ENCODE results near the gene PPP4R4. TPM values are rescaled to one million over a fixed set of nuclear protein-coding genes. Genes with fewer than 3 reads are reported as not detected.

PPP4R4 gene
- total RNA-seq, 1 donor: under 0.01 TPM

DNA sequence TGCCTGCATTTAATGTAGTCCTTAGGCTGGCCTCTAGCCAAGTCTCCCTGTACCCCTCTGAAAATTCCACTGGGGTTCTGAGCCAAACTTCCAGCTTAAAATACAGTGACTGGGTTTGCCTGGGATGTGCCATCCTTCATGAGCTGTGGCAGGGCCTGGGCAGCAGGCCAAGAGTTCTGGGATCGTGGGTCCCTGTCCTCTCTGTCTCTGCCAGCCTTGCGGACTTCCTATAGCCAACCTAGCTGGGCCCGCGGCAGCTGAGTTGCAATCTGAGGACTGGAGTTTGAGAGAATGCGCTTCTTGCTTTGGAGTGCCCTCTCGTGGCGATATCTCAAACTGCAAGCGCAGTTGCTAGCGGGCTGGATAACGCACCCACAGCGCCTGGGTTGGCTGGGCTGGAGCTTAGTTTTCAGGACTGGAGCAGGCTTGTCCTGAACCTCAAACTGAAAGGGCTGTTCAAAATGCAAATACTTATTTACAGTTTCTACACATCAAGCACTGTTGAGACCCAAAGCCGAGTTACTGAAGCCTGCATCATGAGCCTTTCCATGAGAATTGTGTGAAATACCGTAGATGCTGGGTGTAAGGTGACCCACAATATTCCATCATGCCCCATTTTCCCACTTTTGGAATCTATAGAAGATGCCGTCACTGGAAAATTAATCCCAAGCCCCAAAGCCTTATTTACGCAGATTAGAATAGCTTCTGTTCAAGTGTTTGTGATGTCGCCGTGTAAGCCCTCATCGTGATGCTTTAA is 37.4 kb upstream of the PPP4R4 start:
- peaks cover 2% of the 10 kb centered on the region for H3K4me1 ChIP-seq (ENCODE audit: insufficient read depth, low read length)
- no peaks in the 10 kb centered on the region for H3K9me3 ChIP-seq (ENCODE audit: low read depth, low read length)
- H4K20me1 ChIP-seq (ENCODE audit: insufficient read depth, low read length): no peaks in the 10 kb centered on the region
- peak overlapping the region; percentile 49 for H3K4me2 ChIP-seq (ENCODE audit: insufficient read depth, low read length)
- TF ChIP-seq, protein P1, sequence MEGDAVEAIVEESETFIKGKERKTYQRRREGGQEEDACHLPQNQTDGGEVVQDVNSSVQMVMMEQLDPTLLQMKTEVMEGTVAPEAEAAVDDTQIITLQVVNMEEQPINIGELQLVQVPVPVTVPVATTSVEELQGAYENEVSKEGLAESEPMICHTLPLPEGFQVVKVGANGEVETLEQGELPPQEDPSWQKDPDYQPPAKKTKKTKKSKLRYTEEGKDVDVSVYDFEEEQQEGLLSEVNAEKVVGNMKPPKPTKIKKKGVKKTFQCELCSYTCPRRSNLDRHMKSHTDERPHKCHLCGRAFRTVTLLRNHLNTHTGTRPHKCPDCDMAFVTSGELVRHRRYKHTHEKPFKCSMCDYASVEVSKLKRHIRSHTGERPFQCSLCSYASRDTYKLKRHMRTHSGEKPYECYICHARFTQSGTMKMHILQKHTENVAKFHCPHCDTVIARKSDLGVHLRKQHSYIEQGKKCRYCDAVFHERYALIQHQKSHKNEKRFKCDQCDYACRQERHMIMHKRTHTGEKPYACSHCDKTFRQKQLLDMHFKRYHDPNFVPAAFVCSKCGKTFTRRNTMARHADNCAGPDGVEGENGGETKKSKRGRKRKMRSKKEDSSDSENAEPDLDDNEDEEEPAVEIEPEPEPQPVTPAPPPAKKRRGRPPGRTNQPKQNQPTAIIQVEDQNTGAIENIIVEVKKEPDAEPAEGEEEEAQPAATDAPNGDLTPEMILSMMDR (IDR thresholded peaks at IDR 0.05; ENCODE audit: extremely low read depth, low read depth, low read length): peak; percentile 98
- H3K27me3 ChIP-seq (ENCODE audit: insufficient read depth, low read length): peaks cover 7% of the 10 kb centered on the region
- H3K36me3 ChIP-seq (ENCODE audit: insufficient read depth, low read length): no peaks in the 10 kb centered on the region
- H3K79me2 ChIP-seq (ENCODE audit: insufficient read depth, low read length): no peaks in the 10 kb centered on the region
- DNase-seq (ENCODE audit: insufficient read length, low spot score, missing footprints): peak; percentile 88
- no peak overlapping the region for H3K4me3 ChIP-seq (ENCODE audit: insufficient read depth, low read length)
- H3K27ac ChIP-seq (ENCODE audit: low read depth, low read length): no peak overlapping the region
- H2AFZ ChIP-seq (ENCODE audit: low read length): peak overlapping the region; percentile 85

- H2AFZ ChIP-seq (ENCODE audit: low read length): no peak overlapping the region
- DNase-seq (ENCODE audit: insufficient read length, low spot score, missing footprints): no peak
- no peak overlapping the region for H3K27ac ChIP-seq (ENCODE audit: low read depth, low read length)
- H3K27me3 ChIP-seq (ENCODE audit: insufficient read depth, low read length): peaks cover 7% of the 10 kb centered on the region
- no peak overlapping the region for H3K4me3 ChIP-seq (ENCODE audit: insufficient read depth, low read length)
- no peaks in the 10 kb centered on the region for H3K36me3 ChIP-seq (ENCODE audit: insufficient read depth, low read length)
- H3K9me3 ChIP-seq (ENCODE audit: low read depth, low read length): no peaks in the 10 kb centered on the region
- TF ChIP-seq, protein P1 (IDR thresholded peaks at IDR 0.05; ENCODE audit: extremely low read depth, low read depth, low read length): no peak
- no peak overlapping the region for H3K4me2 ChIP-seq (ENCODE audit: insufficient read depth, low read length)
- H3K4me1 ChIP-seq (ENCODE audit: insufficient read depth, low read length): peaks cover 2% of the 10 kb centered on the region
- no peaks in the 10 kb centered on the region for H3K79me2 ChIP-seq (ENCODE audit: insufficient read depth, low read length)
- no peaks in the 10 kb centered on the region for H4K20me1 ChIP-seq (ENCODE audit: insufficient read depth, low read length)
These were observed 35.9 kb upstream of the PPP4R4 start for GRCh38 chr14:94138251-94138650.

GRCh38 chr14:94139006-94139405 is 35.1 kb upstream of the PPP4R4 start:
- H3K27ac ChIP-seq (ENCODE audit: low read depth, low read length): no peak overlapping the region
- H3K4me2 ChIP-seq (ENCODE audit: insufficient read depth, low read length): no peak overlapping the region
- DNase-seq (ENCODE audit: insufficient read length, low spot score, missing footprints): peak; percentile 50
- peaks cover 3% of the 10 kb centered on the region for H3K27me3 ChIP-seq (ENCODE audit: insufficient read depth, low read length)
- no peaks in the 10 kb centered on the region for H3K9me3 ChIP-seq (ENCODE audit: low read depth, low read length)
- peaks cover 2% of the 10 kb centered on the region for H3K4me1 ChIP-seq (ENCODE audit: insufficient read depth, low read length)
- no peak overlapping the region for H2AFZ ChIP-seq (ENCODE audit: low read length)
- no peaks in the 10 kb centered on the region for H3K79me2 ChIP-seq (ENCODE audit: insufficient read depth, low read length)
- no peaks in the 10 kb centered on the region for H3K36me3 ChIP-seq (ENCODE audit: insufficient read depth, low read length)
- H4K20me1 ChIP-seq (ENCODE audit: insufficient read depth, low read length): no peaks in the 10 kb centered on the region
- H3K4me3 ChIP-seq (ENCODE audit: insufficient read depth, low read length): no peak overlapping the region
- TF ChIP-seq, protein P1 (IDR thresholded peaks at IDR 0.05; ENCODE audit: extremely low read depth, low read depth, low read length): no peak

DNA sequence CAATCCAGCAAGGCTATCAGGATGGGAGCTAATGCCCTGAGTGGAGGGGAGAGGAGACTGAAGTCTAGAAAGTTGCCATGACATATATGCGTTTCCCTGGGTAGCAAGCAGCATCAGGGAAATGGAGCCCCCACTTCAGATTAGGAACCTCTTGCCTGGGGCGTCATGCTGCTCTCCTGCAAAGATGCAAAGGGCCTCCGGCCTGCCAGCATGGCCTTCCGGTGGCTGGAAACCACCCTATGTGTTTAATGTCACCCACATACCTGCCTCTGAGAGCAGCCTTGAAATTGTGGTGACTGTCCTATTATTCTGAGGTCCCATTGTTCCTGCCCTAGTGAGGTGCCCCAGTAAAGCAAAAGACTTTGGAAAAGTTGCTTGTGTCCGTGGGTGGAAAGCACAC is 34.7 kb upstream of the PPP4R4 start:
- TF ChIP-seq, protein P1 (IDR thresholded peaks at IDR 0.05; ENCODE audit: extremely low read depth, low read depth, low read length): no peak
- no peak overlapping the region for H3K4me2 ChIP-seq (ENCODE audit: insufficient read depth, low read length)
- no peak overlapping the region for H3K4me3 ChIP-seq (ENCODE audit: insufficient read depth, low read length)
- DNase-seq (ENCODE audit: insufficient read length, low spot score, missing footprints): no peak
- no peaks in the 10 kb centered on the region for H3K79me2 ChIP-seq (ENCODE audit: insufficient read depth, low read length)
- peaks cover 2% of the 10 kb centered on the region for H3K4me1 ChIP-seq (ENCODE audit: insufficient read depth, low read length)
- H4K20me1 ChIP-seq (ENCODE audit: insufficient read depth, low read length): no peaks in the 10 kb centered on the region
- H3K9me3 ChIP-seq (ENCODE audit: low read depth, low read length): no peaks in the 10 kb centered on the region
- H2AFZ ChIP-seq (ENCODE audit: low read length): no peak overlapping the region
- no peaks in the 10 kb centered on the region for H3K27me3 ChIP-seq (ENCODE audit: insufficient read depth, low read length)
- no peaks in the 10 kb centered on the region for H3K36me3 ChIP-seq (ENCODE audit: insufficient read depth, low read length)
- no peak overlapping the region for H3K27ac ChIP-seq (ENCODE audit: low read depth, low read length)

Measured in osteoblast (primary cell).